Stimulated activated naive CD8-positive, alpha-beta T cell treated with anti-CD3 and anti-CD28 coated beads, Interleukin-15, Interleukin-2, amounts not matched to agents 100 U/mL and 50 U/mL, for 24 hours (primary cell): ENCODE results near the gene TAS2R31.

Experiments
- ATAC-seq: fragments of 150-1000 bp; cut with Tn5 transposase; one replicate; pipeline ENCODE4 v1.10.0; 2021
- DNase-seq: peaks from one replicate; pipeline ENCODE4 v3.0.0; 2021

Gene TAS2R31

GRCh38 chr12:10998204-10998603, 33.0 kb downstream of the TAS2R31 start, which contains the start of gene TAS2R20:
TSS of gene TAS2R20 (minus strand) at chr12:10998304. CDS start at chr12:10997875, 429 bp downstream.
- ATAC-seq (no peak), DNase-seq (no peak)

- DNase-seq, result no peak
- no peak for ATAC-seq
These were observed 36.9 kb downstream of the TAS2R31 start for GRCh38 chr12:10994307-10994706.

- peak; percentile 52 for ATAC-seq
These were observed 42.1 kb downstream of the TAS2R31 start for GRCh38 chr12:10989107-10989506.

GRCh38 chr12:10986812-10987211, 44.4 kb downstream of the TAS2R31 start, which contains the start of gene TAS2R50:
TSS of gene TAS2R50 (minus strand) at chr12:10986912. CDS start at chr12:10986860, 52 bp downstream.
- no peak for ATAC-seq
- no peak for DNase-seq

More at GRCh38 chr12:10989107-10989506, 42.1 kb downstream of the TAS2R31 start:
- DNase-seq, result no peak

- ATAC-seq (peak; percentile 83), DNase-seq (peak; percentile 5)
These were observed 49.0 kb downstream of the TAS2R31 start for GRCh38 chr12:10982244-10982643.
